H1 (cell line): ENCODE measurements around the gene CLPSL2. TPM values are rescaled to one million over a fixed set of nuclear protein-coding genes. Genes with fewer than 3 reads are reported as not detected.

Experiments
- CTCF ChIA-PET: fragments of 300-600 bp; sonication (Branson Sonifier 250); formaldehyde crosslinking; loops from one replicate; lab custom pipeline; 2021; ENCODE audit not compliant: partially characterized antibody; lab: Charles Lee
- POLR2A ChIA-PET: fragments of 300-600 bp; sonication (Branson Sonifier 250); formaldehyde crosslinking; loops from one replicate; lab custom pipeline; 2021; ENCODE audit warnings: inconsistent platforms; ENCODE audit not compliant: partially characterized antibody; lab: Charles Lee
- DNase-seq, 2 experiments: peaks; one replicate each; pipeline versions ENCODE4 v3.0.0 to v3.0.0-alpha.2; 2010 to 2022; ENCODE audit warnings: low spot score in 2 of 2, low read depth in 1 of 2, mixed read lengths in 1 of 2
- FAIRE-seq: peaks from 2 replicates; lab custom pipeline; 2011; peaks lifted over from hg19 to GRCh38; lab: Jason Lieb, UNC
- H2AFZ ChIP-seq: 2 replicates; pipeline ENCODE4 v1.8.1; 2012; ENCODE audit warnings: low read length, inconsistent platforms
- H2AK5ac ChIP-seq: 2 replicates; pipeline ENCODE4 v1.6.1; 2013; ENCODE audit warnings: low read depth, low read length
- H2BK120ac ChIP-seq: replicated peaks from 2 replicates; pipeline ENCODE3; 2013; ENCODE audit warnings: low read depth, low read length, inconsistent platforms
- H2BK12ac ChIP-seq: 2 replicates; pipeline ENCODE4 v1.6.1; 2013; ENCODE audit warnings: low read depth, low read length
- H2BK15ac ChIP-seq: 2 replicates; pipeline ENCODE4 v1.6.1; 2013; ENCODE audit warnings: low read length
- H2BK20ac ChIP-seq: 2 replicates; pipeline ENCODE4 v1.6.1; 2013; ENCODE audit warnings: low read length
- H2BK5ac ChIP-seq: 2 replicates; pipeline ENCODE4 v1.6.1; 2013; ENCODE audit warnings: low read depth, low read length
- H3K14ac ChIP-seq: 2 replicates; pipeline ENCODE4 v1.6.1; 2013; ENCODE audit warnings: inconsistent platforms; ENCODE audit not compliant: insufficient read length
- H3K18ac ChIP-seq: 2 replicates; pipeline ENCODE4 v1.6.1; 2013; ENCODE audit warnings: low read length; ENCODE audit errors: extremely low read depth
- H3K23ac ChIP-seq: 2 replicates; pipeline ENCODE4 v1.6.1; 2013; ENCODE audit warnings: inconsistent platforms; ENCODE audit not compliant: insufficient read length
- H3K23me2 ChIP-seq: 2 replicates; pipeline ENCODE4 v1.6.1; 2013; ENCODE audit warnings: low read depth, low read length
- H3K27ac ChIP-seq: 2 replicates; pipeline ENCODE4 v1.6.1; 2011; ENCODE audit warnings: low read depth, low read length, inconsistent platforms
- H3K27me3 ChIP-seq, 4 experiments: replicated peaks in 1 of 4; 1 replicate in 1 of 4; 2 replicates in 3 of 4; pipeline versions ENCODE4 v1.6.1 to v1.8.1; 2011 to 2013; ENCODE audit warnings: low read length in 3 of 4, mild to moderate bottlenecking in 3 of 4, inconsistent platforms in 2 of 4, mixed read lengths in 2 of 4, moderate library complexity in 1 of 4; ENCODE audit not compliant: control insufficient read depth in 3 of 4, insufficient read depth in 3 of 4; ENCODE audit errors: extremely low read depth in 1 of 4
- H3K36me3 ChIP-seq, 4 experiments: 2 replicates each; pipeline versions ENCODE4 v1.6.1 to v1.8.1; 2011 to 2013; ENCODE audit warnings: mild to moderate bottlenecking in 4 of 4, low read length in 3 of 4, moderate library complexity in 2 of 4, control low read depth in 1 of 4, inconsistent platforms in 1 of 4; ENCODE audit not compliant: insufficient read depth in 4 of 4, control insufficient read depth in 2 of 4
- H3K4ac ChIP-seq: replicated peaks from 2 replicates; pipeline ENCODE3; 2013; ENCODE audit warnings: low read length, low read depth, mixed read lengths, inconsistent platforms; ENCODE audit not compliant: insufficient read length
- H3K4me1 ChIP-seq, 4 experiments: replicated peaks in 1 of 4; 1 replicate in 1 of 4; 2 replicates in 3 of 4; pipeline versions ENCODE4 v1.6.1 to v1.8.1; 2011 to 2013; ENCODE audit warnings: low read length in 3 of 4, inconsistent platforms in 2 of 4, mixed read lengths in 1 of 4; ENCODE audit not compliant: insufficient read depth in 4 of 4, control insufficient read depth in 3 of 4
- H3K4me2 ChIP-seq, 2 experiments: 2 replicates each; pipeline versions ENCODE4 v1.6.1 to v1.8.1; 2011 to 2013; ENCODE audit warnings: low read depth in 2 of 2, low read length in 2 of 2, control low read depth in 1 of 2, inconsistent platforms in 1 of 2, mild to moderate bottlenecking in 1 of 2; ENCODE audit not compliant: insufficient read depth in 1 of 2
- H3K4me3 ChIP-seq, 4 experiments: fragments of 200-600, 300-600 bp in 1 of 4; sonication (generic), shearing (Covaris generic), sonication (Bioruptor Twin) in 1 of 4; 2 replicates each; pipeline versions ENCODE4 v1.5.1 to v1.8.1; 2011 to 2016; ENCODE audit warnings: low read length in 4 of 4, low read depth in 3 of 4, control low read depth in 2 of 4, inconsistent platforms in 2 of 4, mild to moderate bottlenecking in 2 of 4, mixed read lengths in 1 of 4, moderate library complexity in 1 of 4; ENCODE audit not compliant: insufficient read depth in 2 of 4; ENCODE audit errors: extremely low read depth in 1 of 4
- H3K56ac ChIP-seq: replicated peaks from 2 replicates; pipeline ENCODE3; 2013; ENCODE audit warnings: low read depth, mild to moderate bottlenecking, mixed read lengths, low read length, inconsistent platforms; ENCODE audit not compliant: insufficient read length
- H3K79me1 ChIP-seq: 2 replicates; pipeline ENCODE4 v1.6.1; 2013; ENCODE audit warnings: low read depth, low read length, control low read depth
- H3K79me2 ChIP-seq, 2 experiments: 2 replicates each; pipeline versions ENCODE4 v1.6.1 to v1.8.1; 2012 to 2013; ENCODE audit warnings: low read length in 2 of 2, mild to moderate bottlenecking in 2 of 2, inconsistent platforms in 1 of 2; ENCODE audit not compliant: insufficient read depth in 2 of 2, control insufficient read depth in 1 of 2
- H3K9ac ChIP-seq, 4 experiments: replicated peaks in 1 of 4; 1 replicate in 1 of 4; 2 replicates in 3 of 4; pipeline versions ENCODE4 v1.6.1 to v1.8.1; 2011 to 2013; ENCODE audit warnings: low read depth in 3 of 4, low read length in 3 of 4, control low read depth in 2 of 4, mild to moderate bottlenecking in 2 of 4, moderate library complexity in 2 of 4, inconsistent platforms in 1 of 4; ENCODE audit errors: extremely low read depth in 1 of 4
- H3K9me3 ChIP-seq, 2 experiments: 2 replicates each; pipeline versions ENCODE4 v1.6.1 to v1.8.1; 2012 to 2013; ENCODE audit warnings: mild to moderate bottlenecking in 2 of 2, moderate library complexity in 2 of 2, control low read depth in 1 of 2, inconsistent platforms in 1 of 2, low read depth in 1 of 2, low read length in 1 of 2, mixed read lengths in 1 of 2; ENCODE audit not compliant: insufficient read depth in 2 of 2
- H4K20me1 ChIP-seq, 2 experiments: replicated peaks in 1 of 2; 2 replicates each; pipeline versions ENCODE3 to v1.8.1; 2011 to 2013; ENCODE audit warnings: inconsistent platforms in 2 of 2, low read length in 2 of 2, mild to moderate bottlenecking in 1 of 2; ENCODE audit not compliant: insufficient read depth in 2 of 2, control insufficient read depth in 1 of 2
- H4K5ac ChIP-seq: 2 replicates; pipeline ENCODE4 v1.6.1; 2013; ENCODE audit warnings: low read length, low read depth, mixed read lengths, inconsistent platforms; ENCODE audit not compliant: insufficient read length
- H4K8ac ChIP-seq: 2 replicates; pipeline ENCODE4 v1.8.0; 2013; ENCODE audit warnings: mild to moderate bottlenecking, moderate library complexity, low read length, inconsistent platforms; ENCODE audit not compliant: insufficient read depth; ENCODE audit errors: extremely low read depth
- H4K91ac ChIP-seq: replicated peaks from 2 replicates; pipeline ENCODE3; 2013; ENCODE audit warnings: low read length, mixed read lengths, inconsistent platforms; ENCODE audit not compliant: insufficient read length
- ASH2L ChIP-seq: fragments of 200-600, 300-600 bp; sonication (generic); IDR thresholded peaks from one replicate; pipeline ENCODE4 v1.7.1; 2017; ENCODE audit warnings: low read length
- CHD2 ChIP-seq: IDR thresholded peaks from 2 replicates; pipeline ENCODE4 v1.6.1; 2012; ENCODE audit warnings: low read length, improper control_type of control experiment
- JUND ChIP-seq: IDR thresholded peaks from 2 replicates; pipeline ENCODE4 v1.6.1; 2011; ENCODE audit warnings: mild to moderate bottlenecking, improper control_type of control experiment, low read length
- POU5F1 ChIP-seq: IDR thresholded peaks from 2 replicates; pipeline ENCODE4 v1.6.1; 2011; ENCODE audit warnings: low read depth, mild to moderate bottlenecking, low read length, moderate library complexity
- RAD21 ChIP-seq, 2 experiments: IDR thresholded peaks in 1 of 2; conservative IDR thresholded peaks in 1 of 2; 2 replicates each; pipeline ENCODE4 v1.6.1; 2011; ENCODE audit warnings: low read depth in 2 of 2, low read length in 2 of 2, improper control_type of control experiment in 1 of 2, inconsistent platforms in 1 of 2, mild to moderate bottlenecking in 1 of 2, moderate library complexity in 1 of 2
- SAP30 ChIP-seq: fragments of 300-600 bp; sonication (generic); IDR thresholded peaks from 2 replicates; pipeline ENCODE4 v1.7.1; 2012; ENCODE audit warnings: low read length, moderate library complexity, mild to moderate bottlenecking, inconsistent platforms; ENCODE audit not compliant: insufficient read depth, insufficient replicate concordance
- SP1 ChIP-seq: IDR thresholded peaks from 2 replicates; pipeline ENCODE4 v1.6.1; 2011; ENCODE audit warnings: low read depth, low read length
- SRF ChIP-seq: IDR thresholded peaks from 2 replicates; pipeline ENCODE4 v1.6.1; 2011; ENCODE audit warnings: mild to moderate bottlenecking, low read depth, low read length, moderate library complexity
- WGBS, 2 experiments: shearing (Covaris generic) in 1 of 2; methylation state at CpG; one replicate each; pipeline versions ENCODE4 v1.1.6 to v1.1.7; 2013 to 2015; ENCODE audit warnings: low lambda C conversion rate in 2 of 2, mixed read lengths in 2 of 2, inconsistent platforms in 1 of 2, low coverage in 1 of 2, missing lambda C conversion rate in 1 of 2; ENCODE audit not compliant: insufficient replicate concordance in 2 of 2, insufficient coverage in 1 of 2, insufficient read length in 1 of 2; ENCODE audit errors: extremely low coverage in 1 of 2, missing lambda C conversion rate in 1 of 2; 5-methylcytosine and 5-hydroxymethylcytosine counted together
- polyA plus RNA-seq, 7 experiments: library from polyadenylated mRNA; depleted of rRNA in 3 of 7; stranded (reverse) in 5 of 7; unstranded in 2 of 7; fragments of >200 nt in 5 of 7; fragments of 200-250 nt in 2 of 7; gene quantifications; 1 replicate in 5 of 7; 2 replicates in 1 of 7; 4 replicates in 1 of 7; pipeline versions ENCODE4 v1.2.1 to v1.2.3, GENCODE V29; 2011 to 2013; ENCODE audit warnings: missing spikeins in 2 of 7, mixed read lengths in 2 of 7
- total RNA-seq: library from RNA; stranded (reverse); fragmentation: NEBNext Ultra II Directional; extraction: Animal tissue kit (Norgen Biotek cat#: 25700); gene quantifications from 2 replicates; pipeline ENCODE4 v1.2.1, GENCODE V29; 2021

Gene CLPSL2
- total and polyA plus RNA-seq, 2 of the 8 experiments (the other 6 are each of a cell fraction or from before 2014, with no cell fraction given) = 1.4 to 3.4 TPM

- H2BK12ac ChIP-seq = no peak overlapping the region
- H4K91ac ChIP-seq = no peak overlapping the region
- no peak overlapping the region for H3K4ac ChIP-seq
- no peak overlapping the region for H2BK120ac ChIP-seq
- 83% methylated on average over 5 of the region's 5 CpGs; no CpG with 5 or more reads in 1 of the 2 experiments for WGBS, 2 experiments
- H3K9me3 ChIP-seq = no peaks in the 10 kb centered on the region
- H3K4me2 ChIP-seq = no peak overlapping the region
- H4K8ac ChIP-seq = no peak overlapping the region
- H2BK20ac ChIP-seq = no peak overlapping the region
- ChIA-PET CTCF (interaction anchor here (0.9 to 1.6 kb wide), 3 partner anchors 67 to 342 kb away, joined by 3 to 4 read pairs (median 4); partner anchors contain the start of gene RPL10A), POLR2A (interaction anchor here (0.8 kb wide), 1 partner anchor 46 kb away, joined by 3 read pairs; no protein-coding TSS in a partner anchor)
- FAIRE-seq (no peak), DNase-seq (no peak)
- no peaks in the 10 kb centered on the region for H3K79me2 ChIP-seq
- H2AK5ac ChIP-seq = no peak overlapping the region
- no peak overlapping the region for H2BK5ac ChIP-seq
- H3K4me3 ChIP-seq = no peak overlapping the region
- H2AFZ ChIP-seq = no peak overlapping the region
- no peaks in the 10 kb centered on the region for H3K36me3 ChIP-seq
- no peak overlapping the region for H3K14ac ChIP-seq
- H4K20me1 ChIP-seq = no peaks in the 10 kb centered on the region
- H4K5ac ChIP-seq = no peak overlapping the region
- no peak overlapping the region for H3K23ac ChIP-seq
- H3K79me1 ChIP-seq = no peaks in the 10 kb centered on the region
- no peak overlapping the region for H3K56ac ChIP-seq
- no peak overlapping the region for H3K18ac ChIP-seq
- H3K23me2 ChIP-seq = peaks cover 2% of the 10 kb centered on the region; the same call in 1 of the 2 replicates
- H3K27ac ChIP-seq = no peak overlapping the region
- peaks cover 0 to 7% (median 2%) of the 10 kb centered on the region in 4 experiments; a peak in 3 of 7 replicates for H3K4me1 ChIP-seq
- H2BK15ac ChIP-seq = no peak overlapping the region
- no peak overlapping the region for H3K9ac ChIP-seq
- H3K27me3 ChIP-seq = no peaks in the 10 kb centered on the region; a peak in 1 of 7 replicates
- TF ChIP-seq JUND (no peak), RAD21 (IDR thresholded peaks at IDR 0.05 in 1 of 2, conservative IDR thresholded peaks at IDR 0.05 in 1 of 2; ENCODE audit: low read depth in 2 of 2, low read length in 2 of 2) (no peak), CHD2 (no peak), SP1 (no peak), POU5F1 (no peak), SRF (no peak), ASH2L (no peak), SAP30 (no peak)
Measured at GRCh38 chr6:35809809-35810208, 33.4 kb downstream of the CLPSL2 start.
